IPS-20b (cell line): ENCODE results near the gene EML4.

Source experiments
- H3K27ac ChIP-seq: one replicate; pipeline ENCODE4 v1.5.1; 2013; ENCODE audit warnings: low read length
- H3K27me3 ChIP-seq: 2 replicates; pipeline ENCODE4 v1.6.1; 2013; ENCODE audit warnings: mild to moderate bottlenecking, low read length, inconsistent platforms; ENCODE audit not compliant: insufficient read depth
- H3K36me3 ChIP-seq: 2 replicates; pipeline ENCODE4 v1.6.1; 2013; ENCODE audit warnings: low read depth, mild to moderate bottlenecking, inconsistent platforms, low read length, moderate library complexity; ENCODE audit not compliant: insufficient read depth
- H3K4me1 ChIP-seq: 2 replicates; pipeline ENCODE4 v1.6.1; 2013; ENCODE audit warnings: mild to moderate bottlenecking, control low read depth, inconsistent platforms, low read length, moderate library complexity; ENCODE audit not compliant: insufficient read depth
- H3K4me3 ChIP-seq: 2 replicates; pipeline ENCODE4 v1.5.1; 2013; ENCODE audit warnings: mild to moderate bottlenecking, low read length, inconsistent platforms
- H3K9ac ChIP-seq: 2 replicates; pipeline ENCODE4 v1.6.1; 2013; ENCODE audit warnings: low read depth, mild to moderate bottlenecking, inconsistent platforms, low read length, moderate library complexity
- H3K9me3 ChIP-seq: 2 replicates; pipeline ENCODE4 v1.6.1; 2013; ENCODE audit warnings: mild to moderate bottlenecking, low read depth, low read length, inconsistent platforms; ENCODE audit not compliant: insufficient read depth

Gene EML4

GRCh38 chr2:42238644-42239288, 69.6 kb downstream of the EML4 start:
- Histone ChIP-seq H3K4me3 (no peak overlapping the region), H3K27me3 (no peaks in the 10 kb centered on the region), H3K9ac (no peak overlapping the region), H3K36me3 (no peaks in the 10 kb centered on the region), H3K4me1 (no peaks in the 10 kb centered on the region; the same call in 1 of the 2 replicates), H3K27ac (no peak overlapping the region), H3K9me3 (no peaks in the 10 kb centered on the region)

GRCh38 chr2:42239289-42239661, 70.1 kb downstream of the EML4 start:
- no peaks in the 10 kb centered on the region for H3K9me3 ChIP-seq
- H3K4me3 ChIP-seq = no peak overlapping the region
- H3K9ac ChIP-seq = no peak overlapping the region
- H3K27ac ChIP-seq = no peak overlapping the region
- H3K36me3 ChIP-seq = no peaks in the 10 kb centered on the region
- H3K27me3 ChIP-seq = no peaks in the 10 kb centered on the region
- no peaks in the 10 kb centered on the region for H3K4me1 ChIP-seq

- Histone ChIP-seq H3K4me3 (no peak overlapping the region), H3K27me3 (no peaks in the 10 kb centered on the region), H3K9me3 (no peaks in the 10 kb centered on the region), H3K4me1 (no peaks in the 10 kb centered on the region), H3K9ac (no peak overlapping the region), H3K36me3 (no peaks in the 10 kb centered on the region), H3K27ac (no peak overlapping the region)
Observed at GRCh38 chr2:42239811-42240210, 70.7 kb downstream of the EML4 start.

GRCh38 chr2:42241517-42241916, 72.4 kb downstream of the EML4 start:
- H3K9me3 ChIP-seq = no peaks in the 10 kb centered on the region
- H3K27me3 ChIP-seq = no peaks in the 10 kb centered on the region
- no peak overlapping the region for H3K27ac ChIP-seq
- no peak overlapping the region for H3K4me3 ChIP-seq
- peaks cover 8% of the 10 kb centered on the region; the same call in 1 of the 2 replicates for H3K36me3 ChIP-seq
- no peak overlapping the region for H3K9ac ChIP-seq
- no peaks in the 10 kb centered on the region for H3K4me1 ChIP-seq

GRCh38 chr2:42243297-42243696, 74.1 kb downstream of the EML4 start:
- peaks cover 10% of the 10 kb centered on the region; the same call in 1 of the 2 replicates for H3K36me3 ChIP-seq
- H3K9me3 ChIP-seq = no peaks in the 10 kb centered on the region
- H3K4me1 ChIP-seq = no peaks in the 10 kb centered on the region
- no peak overlapping the region for H3K27ac ChIP-seq
- no peak overlapping the region for H3K9ac ChIP-seq
- no peak overlapping the region for H3K4me3 ChIP-seq
- no peaks in the 10 kb centered on the region for H3K27me3 ChIP-seq

GRCh38 chr2:42244520-42244919, 75.4 kb downstream of the EML4 start:
- H3K9ac ChIP-seq = no peak overlapping the region
- H3K36me3 ChIP-seq = peaks cover 10% of the 10 kb centered on the region; the same call in 1 of the 2 replicates
- H3K9me3 ChIP-seq = no peaks in the 10 kb centered on the region
- H3K27me3 ChIP-seq = no peaks in the 10 kb centered on the region
- no peak overlapping the region for H3K27ac ChIP-seq
- H3K4me3 ChIP-seq = no peak overlapping the region
- no peaks in the 10 kb centered on the region for H3K4me1 ChIP-seq

- Histone ChIP-seq H3K4me3 (no peak overlapping the region), H3K36me3 (peaks cover 10% of the 10 kb centered on the region; the same call in 1 of the 2 replicates), H3K9ac (no peak overlapping the region), H3K27ac (no peak overlapping the region), H3K27me3 (no peaks in the 10 kb centered on the region), H3K9me3 (no peaks in the 10 kb centered on the region), H3K4me1 (no peaks in the 10 kb centered on the region)
Observed at GRCh38 chr2:42245396-42245795, 76.2 kb downstream of the EML4 start.

- H3K9me3 ChIP-seq = no peaks in the 10 kb centered on the region
- H3K4me1 ChIP-seq = no peaks in the 10 kb centered on the region
- no peaks in the 10 kb centered on the region for H3K27me3 ChIP-seq
Observed at GRCh38 chr2:42246562-42246961, 77.4 kb downstream of the EML4 start.

GRCh38 chr2:42248846-42249245, 79.7 kb downstream of the EML4 start:
- Histone ChIP-seq H3K4me3 (no peak overlapping the region), H3K27me3 (no peaks in the 10 kb centered on the region), H3K27ac (no peak overlapping the region), H3K36me3 (peaks cover 10% of the 10 kb centered on the region; the same call in 1 of the 2 replicates), H3K4me1 (no peaks in the 10 kb centered on the region), H3K9me3 (no peaks in the 10 kb centered on the region), H3K9ac (no peak overlapping the region)

More at GRCh38 chr2:42246562-42246961, 77.4 kb downstream of the EML4 start:
- H3K9ac ChIP-seq = no peak overlapping the region
- H3K27ac ChIP-seq = no peak overlapping the region
- H3K36me3 ChIP-seq = peaks cover 10% of the 10 kb centered on the region; the same call in 1 of the 2 replicates
- no peak overlapping the region for H3K4me3 ChIP-seq

GRCh38 chr2:42249284-42249683, 80.1 kb downstream of the EML4 start:
- no peak overlapping the region for H3K9ac ChIP-seq
- H3K4me1 ChIP-seq = no peaks in the 10 kb centered on the region
- H3K27me3 ChIP-seq = no peaks in the 10 kb centered on the region
- H3K36me3 ChIP-seq = peaks cover 10% of the 10 kb centered on the region; the same call in 1 of the 2 replicates
- H3K4me3 ChIP-seq = no peak overlapping the region
- no peaks in the 10 kb centered on the region for H3K9me3 ChIP-seq
- H3K27ac ChIP-seq = no peak overlapping the region

GRCh38 chr2:42249887-42250286, 80.7 kb downstream of the EML4 start:
- no peak overlapping the region for H3K9ac ChIP-seq
- no peaks in the 10 kb centered on the region for H3K9me3 ChIP-seq
- H3K27me3 ChIP-seq = no peaks in the 10 kb centered on the region
- H3K36me3 ChIP-seq = peaks cover 10% of the 10 kb centered on the region; the same call in 1 of the 2 replicates
- H3K27ac ChIP-seq = no peak overlapping the region
- H3K4me3 ChIP-seq = no peak overlapping the region
- H3K4me1 ChIP-seq = no peaks in the 10 kb centered on the region

- Histone ChIP-seq H3K4me3 (no peak overlapping the region), H3K9ac (no peak overlapping the region), H3K27me3 (no peaks in the 10 kb centered on the region), H3K9me3 (no peaks in the 10 kb centered on the region), H3K27ac (no peak overlapping the region), H3K36me3 (peaks cover 8% of the 10 kb centered on the region; the same call in 1 of the 2 replicates), H3K4me1 (no peaks in the 10 kb centered on the region)
Observed at GRCh38 chr2:42250925-42251324, 81.8 kb downstream of the EML4 start.
